SU-DHL-6 (cell line): Measurements from ENCODE around the gene TMEM169.

Experiments
- H2AFZ ChIP-seq: fragments of 200-600 bp; sonication (generic); 2 replicates; pipeline ENCODE4 v1.6.1; 2014; ENCODE audit warnings: low read depth, mild to moderate bottlenecking, moderate library complexity, mixed read lengths, antibody characterized with exemption, low read length; ENCODE audit not compliant: severe bottlenecking
- H3F3A ChIP-seq: fragments of 200-600 bp; shearing (Covaris generic); 2 replicates; pipeline ENCODE4 v1.6.0; 2016; ENCODE audit warnings: antibody characterized with exemption, mild to moderate bottlenecking; ENCODE audit not compliant: insufficient read depth
- H3K27ac ChIP-seq: fragments of 200-600 bp; sonication (generic); 2 replicates; pipeline ENCODE4 v1.5.1; 2016; ENCODE audit warnings: low read depth, mild to moderate bottlenecking, low read length, moderate library complexity, mixed read lengths
- H3K27me3 ChIP-seq: fragments of 200-600 bp; sonication (generic), shearing (Covaris generic); 2 replicates; pipeline ENCODE4 v1.6.0; 2014; ENCODE audit warnings: mild to moderate bottlenecking, low read length
- H3K36me3 ChIP-seq: fragments of 200-600 bp; sonication (generic); 2 replicates; pipeline ENCODE4 v1.6.1; 2014; ENCODE audit warnings: mild to moderate bottlenecking, low read length, mixed read lengths
- H3K4me2 ChIP-seq: fragments of 300-600, 200-600 bp; shearing (Covaris generic), sonication (generic); 2 replicates; pipeline ENCODE4 v1.6.0; 2014; ENCODE audit warnings: low read length, low read depth, mild to moderate bottlenecking; ENCODE audit not compliant: poor library complexity, severe bottlenecking
- H3K4me3 ChIP-seq: fragments of 200-600 bp; sonication (generic); 2 replicates; pipeline ENCODE4 v1.5.1; 2014; ENCODE audit warnings: antibody characterized with exemption, low read length, mild to moderate bottlenecking, mixed read lengths; ENCODE audit not compliant: insufficient read depth, poor library complexity, severe bottlenecking
- H3K79me2 ChIP-seq: fragments of 200-600 bp; sonication (generic); 2 replicates; pipeline ENCODE4 v1.6.1; 2014; ENCODE audit warnings: mild to moderate bottlenecking, low read length, moderate library complexity; ENCODE audit not compliant: insufficient read depth
- H3K9ac ChIP-seq: fragments of 200-600 bp; sonication (generic); 2 replicates; pipeline ENCODE4 v1.7.0; 2014; ENCODE audit warnings: mild to moderate bottlenecking, low read length
- H3K9me2 ChIP-seq: fragments of 200-600 bp; sonication (generic); replicated peaks from 2 replicates; pipeline ENCODE4 v1.6.1; 2014; ENCODE audit warnings: low read length; ENCODE audit not compliant: insufficient read depth
- H3K9me3 ChIP-seq: fragments of 200-600 bp; sonication (generic); 2 replicates; pipeline ENCODE4 v1.6.1; 2014; ENCODE audit warnings: low read length, mixed read lengths; ENCODE audit not compliant: insufficient read depth
- H4K20me1 ChIP-seq: fragments of 200-600 bp; sonication (generic); 2 replicates; pipeline ENCODE4 v1.6.1; 2014; ENCODE audit warnings: low read depth, mild to moderate bottlenecking, antibody characterized with exemption, low read length, moderate library complexity, mixed read lengths
- CTCF ChIP-seq: fragments of 200-600 bp; sonication (generic); IDR thresholded peaks from one replicate; pipeline ENCODE4 v1.5.1; 2017; ENCODE audit warnings: antibody characterized with exemption, mild to moderate bottlenecking, low read length, moderate library complexity; ENCODE audit not compliant: insufficient read depth, poor library complexity, severe bottlenecking
- EZH2phosphoT487 ChIP-seq: fragments of 200-600 bp; sonication (generic), shearing (Covaris generic); conservative IDR thresholded peaks from 2 replicates; pipeline ENCODE4 v1.6.1; 2018; ENCODE audit warnings: mild to moderate bottlenecking, antibody characterized with exemption, low read length, moderate library complexity, mixed read lengths

Gene TMEM169

DNA sequence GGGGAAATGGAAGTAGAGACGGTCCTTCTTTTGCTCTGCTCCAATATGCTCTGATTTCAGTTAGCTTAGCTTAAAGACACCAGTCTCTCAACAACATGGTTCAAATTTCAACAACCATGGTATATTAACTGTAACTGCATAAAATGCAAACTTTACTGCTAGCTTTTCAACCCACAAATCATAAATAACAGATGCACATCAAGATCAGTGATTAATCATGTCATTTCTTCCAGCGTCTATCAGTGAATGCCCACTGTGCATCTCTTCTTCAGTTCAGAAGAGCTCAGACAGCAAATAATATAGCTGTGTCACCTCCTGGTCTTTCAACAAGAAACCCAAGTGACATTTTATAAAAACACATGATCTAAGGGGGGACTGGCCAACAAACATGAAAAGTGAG, 12.7 kb upstream of the TMEM169 start:
- Histone ChIP-seq H3K9ac (no peak overlapping the region), H3K79me2 (no peaks in the 10 kb centered on the region), H3K4me3 (no peak overlapping the region), H4K20me1 (no peaks in the 10 kb centered on the region), H3K9me2 (no peaks in the 10 kb centered on the region), H3K9me3 (no peaks in the 10 kb centered on the region), H2AFZ (no peak overlapping the region), H3K4me2 (no peak overlapping the region), H3K27me3 (no peaks in the 10 kb centered on the region), H3F3A (no peaks in the 10 kb centered on the region), H3K36me3 (no peaks in the 10 kb centered on the region), H3K27ac (no peak overlapping the region)
- no peak for TF ChIP-seq CTCF
- TF ChIP-seq EZH2phosphoT487, result no peak

DNA sequence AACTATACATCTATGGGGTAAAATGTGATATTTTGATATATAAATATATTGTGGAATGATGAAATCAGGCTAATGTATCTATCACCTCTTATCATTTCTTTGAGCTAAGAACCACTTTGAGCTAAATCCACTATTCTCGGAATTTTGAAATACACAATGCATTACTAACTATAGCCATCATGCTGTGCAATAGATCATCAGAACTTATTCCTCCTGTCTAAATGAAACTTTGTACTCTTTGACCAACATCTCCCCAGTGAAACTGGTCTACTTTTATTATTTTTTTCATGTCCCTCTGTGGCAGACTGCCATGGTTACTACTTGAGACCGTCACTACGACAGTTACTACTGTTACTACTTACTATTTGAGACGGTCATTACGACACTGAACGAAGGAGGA, 11.5 kb upstream of the TMEM169 start:
- Histone ChIP-seq H3K4me2 (no peak overlapping the region), H3K79me2 (no peaks in the 10 kb centered on the region), H3K36me3 (no peaks in the 10 kb centered on the region), H3K4me3 (no peak overlapping the region), H2AFZ (no peak overlapping the region), H3K9ac (no peak overlapping the region), H3K9me3 (no peaks in the 10 kb centered on the region), H3F3A (no peaks in the 10 kb centered on the region), H3K27me3 (no peaks in the 10 kb centered on the region), H3K27ac (no peak overlapping the region), H4K20me1 (no peaks in the 10 kb centered on the region), H3K9me2 (no peaks in the 10 kb centered on the region)
- no peak for TF ChIP-seq EZH2phosphoT487
- TF ChIP-seq CTCF, result no peak

GRCh38 chr2:216071111-216071851, 10.4 kb upstream of the TMEM169 start:
- Histone ChIP-seq H3K9me2 (no peaks in the 10 kb centered on the region), H3K4me3 (no peak overlapping the region), H2AFZ (no peak overlapping the region), H3K27me3 (no peaks in the 10 kb centered on the region), H3K9me3 (no peaks in the 10 kb centered on the region), H3K9ac (no peak overlapping the region), H3K4me2 (no peak overlapping the region), H4K20me1 (no peaks in the 10 kb centered on the region), H3K79me2 (no peaks in the 10 kb centered on the region), H3K36me3 (no peaks in the 10 kb centered on the region), H3F3A (no peaks in the 10 kb centered on the region), H3K27ac (no peak overlapping the region)
- no peak for TF ChIP-seq CTCF
- no peak for TF ChIP-seq EZH2phosphoT487
